Astrocyte of the cerebellum (primary cell): ENCODE results near the gene ADCY10.

ENCODE experiments used
- DNase-seq: peaks from one replicate; pipeline ENCODE4 v3.0.0-alpha.2; 2011; ENCODE audit warnings: low read depth
- H3K4me3 ChIP-seq: 2 replicates; pipeline ENCODE4 v1.5.1; 2011; ENCODE audit warnings: mild to moderate bottlenecking, low read depth, low read length, moderate library complexity
- in situ Hi-C: cut with HindIII; loops from 2 replicates; pipeline ENCODE4 v1.10.0; 2017; ENCODE audit warnings: low sequenced_read_pairs
- TF ChIP-seq, protein P1 (sequence below): IDR thresholded peaks from 2 replicates; pipeline ENCODE4 v1.5.1; 2012; ENCODE audit warnings: low read length, low read depth, moderate library complexity, mild to moderate bottlenecking; ENCODE audit errors: missing control alignments

The ADCY10 gene, protein sequence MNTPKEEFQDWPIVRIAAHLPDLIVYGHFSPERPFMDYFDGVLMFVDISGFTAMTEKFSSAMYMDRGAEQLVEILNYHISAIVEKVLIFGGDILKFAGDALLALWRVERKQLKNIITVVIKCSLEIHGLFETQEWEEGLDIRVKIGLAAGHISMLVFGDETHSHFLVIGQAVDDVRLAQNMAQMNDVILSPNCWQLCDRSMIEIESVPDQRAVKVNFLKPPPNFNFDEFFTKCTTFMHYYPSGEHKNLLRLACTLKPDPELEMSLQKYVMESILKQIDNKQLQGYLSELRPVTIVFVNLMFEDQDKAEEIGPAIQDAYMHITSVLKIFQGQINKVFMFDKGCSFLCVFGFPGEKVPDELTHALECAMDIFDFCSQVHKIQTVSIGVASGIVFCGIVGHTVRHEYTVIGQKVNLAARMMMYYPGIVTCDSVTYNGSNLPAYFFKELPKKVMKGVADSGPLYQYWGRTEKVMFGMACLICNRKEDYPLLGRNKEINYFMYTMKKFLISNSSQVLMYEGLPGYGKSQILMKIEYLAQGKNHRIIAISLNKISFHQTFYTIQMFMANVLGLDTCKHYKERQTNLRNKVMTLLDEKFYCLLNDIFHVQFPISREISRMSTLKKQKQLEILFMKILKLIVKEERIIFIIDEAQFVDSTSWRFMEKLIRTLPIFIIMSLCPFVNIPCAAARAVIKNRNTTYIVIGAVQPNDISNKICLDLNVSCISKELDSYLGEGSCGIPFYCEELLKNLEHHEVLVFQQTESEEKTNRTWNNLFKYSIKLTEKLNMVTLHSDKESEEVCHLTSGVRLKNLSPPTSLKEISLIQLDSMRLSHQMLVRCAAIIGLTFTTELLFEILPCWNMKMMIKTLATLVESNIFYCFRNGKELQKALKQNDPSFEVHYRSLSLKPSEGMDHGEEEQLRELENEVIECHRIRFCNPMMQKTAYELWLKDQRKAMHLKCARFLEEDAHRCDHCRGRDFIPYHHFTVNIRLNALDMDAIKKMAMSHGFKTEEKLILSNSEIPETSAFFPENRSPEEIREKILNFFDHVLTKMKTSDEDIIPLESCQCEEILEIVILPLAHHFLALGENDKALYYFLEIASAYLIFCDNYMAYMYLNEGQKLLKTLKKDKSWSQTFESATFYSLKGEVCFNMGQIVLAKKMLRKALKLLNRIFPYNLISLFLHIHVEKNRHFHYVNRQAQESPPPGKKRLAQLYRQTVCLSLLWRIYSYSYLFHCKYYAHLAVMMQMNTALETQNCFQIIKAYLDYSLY (N-terminal part only)

GRCh38 chr1:167913895-167914496 lies at the start of gene ADCY10:
Gene ADCY10, minus strand, starts transcription at chr1:167914134. Its CDS starts 8,994 bp downstream, at chr1:167905140.
- in situ Hi-C loops: no loop called here
- no peak for DNase-seq
- TF ChIP-seq, protein P1, sequence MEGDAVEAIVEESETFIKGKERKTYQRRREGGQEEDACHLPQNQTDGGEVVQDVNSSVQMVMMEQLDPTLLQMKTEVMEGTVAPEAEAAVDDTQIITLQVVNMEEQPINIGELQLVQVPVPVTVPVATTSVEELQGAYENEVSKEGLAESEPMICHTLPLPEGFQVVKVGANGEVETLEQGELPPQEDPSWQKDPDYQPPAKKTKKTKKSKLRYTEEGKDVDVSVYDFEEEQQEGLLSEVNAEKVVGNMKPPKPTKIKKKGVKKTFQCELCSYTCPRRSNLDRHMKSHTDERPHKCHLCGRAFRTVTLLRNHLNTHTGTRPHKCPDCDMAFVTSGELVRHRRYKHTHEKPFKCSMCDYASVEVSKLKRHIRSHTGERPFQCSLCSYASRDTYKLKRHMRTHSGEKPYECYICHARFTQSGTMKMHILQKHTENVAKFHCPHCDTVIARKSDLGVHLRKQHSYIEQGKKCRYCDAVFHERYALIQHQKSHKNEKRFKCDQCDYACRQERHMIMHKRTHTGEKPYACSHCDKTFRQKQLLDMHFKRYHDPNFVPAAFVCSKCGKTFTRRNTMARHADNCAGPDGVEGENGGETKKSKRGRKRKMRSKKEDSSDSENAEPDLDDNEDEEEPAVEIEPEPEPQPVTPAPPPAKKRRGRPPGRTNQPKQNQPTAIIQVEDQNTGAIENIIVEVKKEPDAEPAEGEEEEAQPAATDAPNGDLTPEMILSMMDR: no peak
- H3K4me3 ChIP-seq: no peak within 1 kb of the TSS

DNA sequence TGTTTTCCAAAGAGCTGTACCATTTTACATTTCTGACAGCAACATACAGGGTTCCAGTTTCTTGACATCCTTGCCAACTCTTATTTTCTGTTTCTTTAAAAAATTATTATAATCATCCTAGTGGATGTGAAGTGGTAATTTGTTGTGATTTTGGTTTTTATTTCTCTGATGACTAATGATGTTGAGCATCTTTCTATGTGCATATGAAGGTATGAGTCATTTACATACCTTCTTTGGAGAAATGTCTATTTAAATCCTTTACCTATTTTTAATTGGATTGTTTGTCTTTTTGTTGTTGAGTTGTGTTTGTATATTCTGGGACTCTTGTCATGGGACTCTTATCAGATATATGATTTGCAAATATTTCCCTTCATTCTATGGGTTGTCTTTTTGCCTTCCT lies 43.8 kb upstream of the ADCY10 start:
- TF ChIP-seq, protein P1: no peak
- in situ Hi-C loops: no loop called here
- no peak overlapping the region for H3K4me3 ChIP-seq
- no peak for DNase-seq

- TF ChIP-seq, protein P1: no peak
- H3K4me3 ChIP-seq: no peak overlapping the region
- in situ Hi-C loops: no loop called here
Measured at GRCh38 chr1:167955915-167956314, 42.0 kb upstream of the ADCY10 start.

GRCh38 chr1:167950569-167950968 lies 36.6 kb upstream of the ADCY10 start:
- TF ChIP-seq, protein P1: no peak
- no peak for DNase-seq
- H3K4me3 ChIP-seq: no peak overlapping the region
- in situ Hi-C loops: no loop called here

More at GRCh38 chr1:167955915-167956314, 42.0 kb upstream of the ADCY10 start:
- DNase-seq: no peak

DNA sequence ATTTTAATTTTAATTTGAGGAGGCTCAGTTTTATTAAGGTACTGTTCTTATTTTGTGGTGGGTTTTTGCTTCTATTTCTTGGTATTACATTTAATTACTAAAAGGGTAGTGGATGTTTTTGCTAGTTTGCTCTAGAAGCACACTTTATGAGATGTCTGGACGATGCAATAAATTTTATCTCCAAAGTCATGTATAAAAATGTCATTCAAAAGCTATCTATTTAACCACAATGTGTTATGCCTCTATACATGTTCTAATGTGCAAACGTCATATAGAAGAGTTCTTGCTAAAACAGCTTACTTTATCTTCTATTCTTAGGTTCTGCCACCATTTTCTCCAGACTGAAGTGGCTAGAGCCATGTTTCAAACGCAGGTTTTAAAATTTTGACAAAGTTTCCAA lies 35.9 kb upstream of the ADCY10 start:
- no peak for DNase-seq
- H3K4me3 ChIP-seq: no peak overlapping the region
- in situ Hi-C loops: no loop called here
- TF ChIP-seq, protein P1: no peak
